ENCODE results near the gene CFAP99.

- TF ChIP-seq CTCF (IDR thresholded peaks at IDR 0.05) (no peak), TCF7L2 (IDR thresholded peaks at IDR 0.05; ENCODE audit: low read depth, low read length) (no peak), POLR2AphosphoS5 (IDR thresholded peaks at IDR 0.05; ENCODE audit: low read depth, low read length) (no peak), REST (IDR thresholded peaks at IDR 0.05; ENCODE audit: insufficient read depth in 1 of 2, low read depth in 2 of 2, low read length in 1 of 2) (no peak)
Measured at GRCh38 chr4:2426711-2427275, 8.0 kb downstream of the CFAP99 start.

All from Panc1 (cell line).